Measurements from ENCODE around the gene CYP2B6.

DNA sequence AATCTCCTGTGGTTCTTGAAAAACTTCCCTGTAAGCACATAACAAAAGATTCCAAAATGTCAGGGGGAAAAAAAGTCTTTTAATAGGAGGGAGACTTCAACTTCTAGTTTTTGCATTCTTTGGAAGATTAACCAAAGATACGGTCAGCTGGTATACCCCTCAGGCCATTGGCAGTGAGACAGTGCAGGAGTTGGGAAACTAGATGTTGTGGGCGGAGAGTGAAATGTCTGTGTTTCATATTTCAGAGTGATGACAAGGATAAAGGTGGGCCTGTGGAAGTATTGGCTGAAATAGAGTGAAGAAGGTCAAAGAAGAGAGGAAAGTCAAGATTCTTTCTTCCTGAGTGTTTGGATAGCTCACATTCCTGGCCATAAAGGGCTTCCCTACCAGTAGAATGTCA, 40.8 kb downstream of the CYP2B6 start:
- TF ChIP-seq POLR2A (IDR thresholded peaks at IDR 0.05; ENCODE audit: low read depth, low read length), result no peak
- TF ChIP-seq, protein P1, sequence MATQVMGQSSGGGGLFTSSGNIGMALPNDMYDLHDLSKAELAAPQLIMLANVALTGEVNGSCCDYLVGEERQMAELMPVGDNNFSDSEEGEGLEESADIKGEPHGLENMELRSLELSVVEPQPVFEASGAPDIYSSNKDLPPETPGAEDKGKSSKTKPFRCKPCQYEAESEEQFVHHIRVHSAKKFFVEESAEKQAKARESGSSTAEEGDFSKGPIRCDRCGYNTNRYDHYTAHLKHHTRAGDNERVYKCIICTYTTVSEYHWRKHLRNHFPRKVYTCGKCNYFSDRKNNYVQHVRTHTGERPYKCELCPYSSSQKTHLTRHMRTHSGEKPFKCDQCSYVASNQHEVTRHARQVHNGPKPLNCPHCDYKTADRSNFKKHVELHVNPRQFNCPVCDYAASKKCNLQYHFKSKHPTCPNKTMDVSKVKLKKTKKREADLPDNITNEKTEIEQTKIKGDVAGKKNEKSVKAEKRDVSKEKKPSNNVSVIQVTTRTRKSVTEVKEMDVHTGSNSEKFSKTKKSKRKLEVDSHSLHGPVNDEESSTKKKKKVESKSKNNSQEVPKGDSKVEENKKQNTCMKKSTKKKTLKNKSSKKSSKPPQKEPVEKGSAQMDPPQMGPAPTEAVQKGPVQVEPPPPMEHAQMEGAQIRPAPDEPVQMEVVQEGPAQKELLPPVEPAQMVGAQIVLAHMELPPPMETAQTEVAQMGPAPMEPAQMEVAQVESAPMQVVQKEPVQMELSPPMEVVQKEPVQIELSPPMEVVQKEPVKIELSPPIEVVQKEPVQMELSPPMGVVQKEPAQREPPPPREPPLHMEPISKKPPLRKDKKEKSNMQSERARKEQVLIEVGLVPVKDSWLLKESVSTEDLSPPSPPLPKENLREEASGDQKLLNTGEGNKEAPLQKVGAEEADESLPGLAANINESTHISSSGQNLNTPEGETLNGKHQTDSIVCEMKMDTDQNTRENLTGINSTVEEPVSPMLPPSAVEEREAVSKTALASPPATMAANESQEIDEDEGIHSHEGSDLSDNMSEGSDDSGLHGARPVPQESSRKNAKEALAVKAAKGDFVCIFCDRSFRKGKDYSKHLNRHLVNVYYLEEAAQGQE (IDR thresholded peaks at IDR 0.05; ENCODE audit: low read depth, low read length), result no peak
- no peak for TF ChIP-seq BCL11A (IDR thresholded peaks at IDR 0.05; ENCODE audit: low read depth, low read length)
- TF ChIP-seq, protein P2, sequence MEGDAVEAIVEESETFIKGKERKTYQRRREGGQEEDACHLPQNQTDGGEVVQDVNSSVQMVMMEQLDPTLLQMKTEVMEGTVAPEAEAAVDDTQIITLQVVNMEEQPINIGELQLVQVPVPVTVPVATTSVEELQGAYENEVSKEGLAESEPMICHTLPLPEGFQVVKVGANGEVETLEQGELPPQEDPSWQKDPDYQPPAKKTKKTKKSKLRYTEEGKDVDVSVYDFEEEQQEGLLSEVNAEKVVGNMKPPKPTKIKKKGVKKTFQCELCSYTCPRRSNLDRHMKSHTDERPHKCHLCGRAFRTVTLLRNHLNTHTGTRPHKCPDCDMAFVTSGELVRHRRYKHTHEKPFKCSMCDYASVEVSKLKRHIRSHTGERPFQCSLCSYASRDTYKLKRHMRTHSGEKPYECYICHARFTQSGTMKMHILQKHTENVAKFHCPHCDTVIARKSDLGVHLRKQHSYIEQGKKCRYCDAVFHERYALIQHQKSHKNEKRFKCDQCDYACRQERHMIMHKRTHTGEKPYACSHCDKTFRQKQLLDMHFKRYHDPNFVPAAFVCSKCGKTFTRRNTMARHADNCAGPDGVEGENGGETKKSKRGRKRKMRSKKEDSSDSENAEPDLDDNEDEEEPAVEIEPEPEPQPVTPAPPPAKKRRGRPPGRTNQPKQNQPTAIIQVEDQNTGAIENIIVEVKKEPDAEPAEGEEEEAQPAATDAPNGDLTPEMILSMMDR (IDR thresholded peaks at IDR 0.05 in 2 of 3, conservative IDR thresholded peaks at IDR 0.05 in 1 of 3; ENCODE audit: control insufficient read depth in 2 of 3, extremely low read depth in 1 of 3, insufficient read depth in 1 of 3, low read depth in 3 of 3, low read length in 3 of 3), result no peak
- TF ChIP-seq, protein P3, sequence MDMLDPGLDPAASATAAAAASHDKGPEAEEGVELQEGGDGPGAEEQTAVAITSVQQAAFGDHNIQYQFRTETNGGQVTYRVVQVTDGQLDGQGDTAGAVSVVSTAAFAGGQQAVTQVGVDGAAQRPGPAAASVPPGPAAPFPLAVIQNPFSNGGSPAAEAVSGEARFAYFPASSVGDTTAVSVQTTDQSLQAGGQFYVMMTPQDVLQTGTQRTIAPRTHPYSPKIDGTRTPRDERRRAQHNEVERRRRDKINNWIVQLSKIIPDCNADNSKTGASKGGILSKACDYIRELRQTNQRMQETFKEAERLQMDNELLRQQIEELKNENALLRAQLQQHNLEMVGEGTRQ (IDR thresholded peaks at IDR 0.05; ENCODE audit: borderline replicate concordance, low read depth, low read length), result no peak
- TF ChIP-seq NR2C2 (IDR thresholded peaks at IDR 0.05; ENCODE audit: borderline replicate concordance, control insufficient read depth, insufficient read length, low read depth), result no peak
- no peak for TF ChIP-seq EP300 (IDR thresholded peaks at IDR 0.05; ENCODE audit: borderline replicate concordance in 1 of 2, control insufficient read depth in 1 of 2, low read depth in 2 of 2, low read length in 2 of 2)
- TF ChIP-seq, protein P4, sequence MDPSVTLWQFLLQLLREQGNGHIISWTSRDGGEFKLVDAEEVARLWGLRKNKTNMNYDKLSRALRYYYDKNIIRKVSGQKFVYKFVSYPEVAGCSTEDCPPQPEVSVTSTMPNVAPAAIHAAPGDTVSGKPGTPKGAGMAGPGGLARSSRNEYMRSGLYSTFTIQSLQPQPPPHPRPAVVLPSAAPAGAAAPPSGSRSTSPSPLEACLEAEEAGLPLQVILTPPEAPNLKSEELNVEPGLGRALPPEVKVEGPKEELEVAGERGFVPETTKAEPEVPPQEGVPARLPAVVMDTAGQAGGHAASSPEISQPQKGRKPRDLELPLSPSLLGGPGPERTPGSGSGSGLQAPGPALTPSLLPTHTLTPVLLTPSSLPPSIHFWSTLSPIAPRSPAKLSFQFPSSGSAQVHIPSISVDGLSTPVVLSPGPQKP (IDR thresholded peaks at IDR 0.05; ENCODE audit: low read depth, low read length), result no peak
- no peak for TF ChIP-seq BRCA1 (IDR thresholded peaks at IDR 0.05; ENCODE audit: low read depth, low read length)
- TF ChIP-seq RFX5 (IDR thresholded peaks at IDR 0.05; ENCODE audit: low read depth, low read length), result no peak
- TF ChIP-seq TCF12 (IDR thresholded peaks at IDR 0.05; ENCODE audit: low read depth, low read length), result no peak
- TF ChIP-seq SREBF2 (IDR thresholded peaks at IDR 0.05; ENCODE audit: low read length), result no peak
- TF ChIP-seq ESRRA (IDR thresholded peaks at IDR 0.05; ENCODE audit: low read length), result no peak
- no peak for TF ChIP-seq SRF (IDR thresholded peaks at IDR 0.05; ENCODE audit: low read depth in 2 of 2, low read length in 2 of 2)
